ENCODE results near the gene CNTNAP5. TPM values are rescaled to one million over a fixed set of nuclear protein-coding genes. Genes with fewer than 3 reads are reported as not detected.

The CNTNAP5 gene
- total and polyA plus RNA-seq, 2 of the 8 experiments (the other 6 are each of a cell fraction or from before 2014, with no cell fraction given) = 0.11 to 0.76 TPM

GRCh38 chr2:124558277-124558905 is 533.3 kb downstream of the CNTNAP5 start:
- Histone ChIP-seq H2BK20ac (ENCODE audit: low read length) (no peak overlapping the region), H3K27me3 (replicated peaks in 1 of 4; ENCODE audit: control insufficient read depth in 3 of 4, extremely low read depth in 1 of 4, insufficient read depth in 3 of 4, low read length in 3 of 4) (no peaks in the 10 kb centered on the region), H3K9ac (replicated peaks in 1 of 4; ENCODE audit: extremely low read depth in 1 of 4, low read depth in 3 of 4, low read length in 3 of 4) (no peak overlapping the region), H3K14ac (ENCODE audit: insufficient read length) (no peak overlapping the region), H3K23ac (ENCODE audit: insufficient read length) (no peak overlapping the region), H2BK5ac (ENCODE audit: low read depth, low read length) (no peak overlapping the region), H3K9me3 (ENCODE audit: insufficient read depth in 2 of 2, low read depth in 1 of 2, low read length in 1 of 2) (no peaks in the 10 kb centered on the region), H3K4ac (replicated peaks; ENCODE audit: insufficient read length, low read depth, low read length) (no peak overlapping the region), H2BK120ac (replicated peaks; ENCODE audit: low read depth, low read length) (no peak overlapping the region), H2BK12ac (ENCODE audit: low read depth, low read length) (no peak overlapping the region), H2BK15ac (ENCODE audit: low read length) (no peak overlapping the region), H3K79me1 (ENCODE audit: low read depth, low read length) (no peaks in the 10 kb centered on the region), H2AFZ (ENCODE audit: low read length) (no peak overlapping the region), H3K56ac (replicated peaks; ENCODE audit: insufficient read length, low read depth, low read length) (no peak overlapping the region), H3K27ac (ENCODE audit: low read depth, low read length) (no peak overlapping the region), H3K36me3 (ENCODE audit: control insufficient read depth in 2 of 4, insufficient read depth in 4 of 4, low read length in 3 of 4) (no peaks in the 10 kb centered on the region), H3K4me3 (ENCODE audit: extremely low read depth in 1 of 4, insufficient read depth in 2 of 4, low read depth in 3 of 4, low read length in 4 of 4) (no peak overlapping the region), H2AK5ac (ENCODE audit: low read depth, low read length) (no peak overlapping the region), H4K5ac (ENCODE audit: insufficient read length, low read depth, low read length) (no peak overlapping the region), H4K91ac (replicated peaks; ENCODE audit: insufficient read length, low read length) (no peak overlapping the region), H4K20me1 (replicated peaks in 1 of 2; ENCODE audit: control insufficient read depth in 1 of 2, insufficient read depth in 2 of 2, low read length in 2 of 2) (no peaks in the 10 kb centered on the region), H3K4me2 (ENCODE audit: insufficient read depth in 1 of 2, low read depth in 2 of 2, low read length in 2 of 2) (no peak overlapping the region), H3K4me1 (replicated peaks in 1 of 4; ENCODE audit: control insufficient read depth in 3 of 4, insufficient read depth in 4 of 4, low read length in 3 of 4) (no peaks in the 10 kb centered on the region; a peak in 1 of 7 replicates), H4K8ac (ENCODE audit: extremely low read depth, insufficient read depth, low read length) (no peak overlapping the region), H3K23me2 (ENCODE audit: low read depth, low read length) (no peaks in the 10 kb centered on the region), H3K79me2 (ENCODE audit: control insufficient read depth in 1 of 2, insufficient read depth in 2 of 2, low read length in 2 of 2) (no peaks in the 10 kb centered on the region), H3K18ac (ENCODE audit: extremely low read depth, low read length) (no peak overlapping the region)
- FAIRE-seq (no peak), DNase-seq (ENCODE audit: low read depth in 1 of 2, low spot score in 2 of 2) (no peak)
- CTCF ChIA-PET (ENCODE audit: partially characterized antibody) = interaction anchor here (0.5 to 0.9 kb wide), 3 partner anchors 49 to 246 kb away, joined by 3 read pairs; no protein-coding TSS in a partner anchor
- 84% methylated on average over 6 of the region's 6 CpGs; no CpG with 5 or more reads in 1 of the 2 experiments for WGBS, 2 experiments (ENCODE audit: extremely low coverage in 1 of 2, insufficient coverage in 1 of 2, insufficient read length in 1 of 2, insufficient replicate concordance in 2 of 2, low coverage in 1 of 2, low lambda C conversion rate in 2 of 2, missing lambda C conversion rate in 1 of 2)
- POLR2A ChIA-PET (ENCODE audit: partially characterized antibody) = no interaction called here
- TF ChIP-seq MAFK (IDR thresholded peaks at IDR 0.05; ENCODE audit: low read depth, low read length) = no peak
- no peak for TF ChIP-seq MAX (IDR thresholded peaks at IDR 0.05)
- TF ChIP-seq SUZ12 (IDR thresholded peaks at IDR 0.05; ENCODE audit: low read length) = no peak
- no peak for TF ChIP-seq NRF1 (IDR thresholded peaks at IDR 0.05; ENCODE audit: low read depth, low read length)
- no peak for TF ChIP-seq KDM4A (IDR thresholded peaks at IDR 0.05; ENCODE audit: low read depth, low read length, severe bottlenecking)
- TF ChIP-seq POLR2A (IDR thresholded peaks at IDR 0.05; ENCODE audit: control extremely low read depth in 1 of 2, low read depth in 2 of 2, low read length in 2 of 2) = no peak
- no peak for TF ChIP-seq ZNF274 (IDR thresholded peaks at IDR 0.05; ENCODE audit: borderline replicate concordance, extremely low read depth, low read length)
- TF ChIP-seq HDAC6 (IDR thresholded peaks at IDR 0.05; ENCODE audit: low read depth, low read length) = no peak
- no peak for TF ChIP-seq TEAD4 (IDR thresholded peaks at IDR 0.05; ENCODE audit: low read depth, low read length)
- TF ChIP-seq SRF (IDR thresholded peaks at IDR 0.05; ENCODE audit: low read depth, low read length) = no peak
- no peak for TF ChIP-seq TCF12 (IDR thresholded peaks at IDR 0.05; ENCODE audit: low read depth, low read length)
- TF ChIP-seq ATF3 (IDR thresholded peaks at IDR 0.05; ENCODE audit: insufficient read depth, low read depth, low read length) = no peak
- no peak for TF ChIP-seq SP4 (IDR thresholded peaks at IDR 0.05; ENCODE audit: low read length)
- TF ChIP-seq EGR1 (IDR thresholded peaks at IDR 0.05; ENCODE audit: borderline replicate concordance, low read depth, low read length) = no peak

Measured in H1 (cell line).